Pancreas (tissue), 10 donors: ENCODE measurements around the gene IL17C. TPM values are rescaled to one million over a fixed set of nuclear protein-coding genes. Genes with fewer than 3 reads are reported as not detected.

Experiments
- ATAC-seq, 4 donors: fragments of 200-7000 bp; cut with Tn5 transposase; one replicate each; pipeline versions ENCODE4 v1.8.0 to v1.9.1; 2020; ENCODE audit warnings: mild to moderate bottlenecking in 4 of 4, moderate library complexity in 4 of 4
- DNase-seq, 6 donors: peaks; one replicate each; pipeline ENCODE4 v3.0.0-alpha.2; 2020
- FAIRE-seq: peaks from 2 replicates; lab custom pipeline; 2012; peaks lifted over from hg19 to GRCh38; lab: Jason Lieb, UNC
- H3K27ac ChIP-seq, 4 donors: fragments of 200-600 bp; sonication (generic); 1 replicate in 3 of 4; 2 replicates in 1 of 4; pipeline versions ENCODE4 v1.5.0 to v1.8.0; 2020
- H3K27me3 ChIP-seq, 4 donors: fragments of 200-600 bp; one replicate each; pipeline ENCODE4 v1.8.0; 2021
- H3K36me3 ChIP-seq, 3 donors: fragments of 200-600 bp; sonication (generic) in 1 of 3; one replicate each; pipeline versions ENCODE4 v1.5.0 to v1.8.0; 2020 to 2021
- H3K4me1 ChIP-seq, 3 donors: fragments of 200-600 bp; one replicate each; pipeline ENCODE4 v1.8.0; 2021
- H3K4me3 ChIP-seq, 4 donors: fragments of 200-600 bp; sonication (generic) in 2 of 4; one replicate each; pipeline versions ENCODE4 v1.5.0 to v1.8.0; 2020 to 2021
- H3K9me3 ChIP-seq, 4 donors: fragments of 200-600 bp; one replicate each; pipeline ENCODE4 v1.8.0; 2021
- WGBS, 2 donors: extraction: QIAGEN DNeasy Blood & Tissue Kit; methylation state at CpG; one replicate each; pipeline ENCODE4 v1.1.7; 2013; 5-methylcytosine and 5-hydroxymethylcytosine counted together
- intact Hi-C, 3 donors: fragments of 100-400 bp; cut with DNase I; formaldehyde crosslinking; loops; one replicate each; pipeline versions ENCODE4 v1.11.1 to v1.14.2; 2022
- polyA plus RNA-seq, 2 donors: library from polyadenylated mRNA; stranded (reverse); fragments of 200-250 nt; gene quantifications; one replicate each; pipeline ENCODE4 v1.2.3, GENCODE V29; 2013
- total RNA-seq, 6 donors: library from RNA; stranded (reverse); fragmentation: NEBNext Ultra II Directional in 4 of 6; extraction: Animal tissue kit (Norgen Biotek cat#: 25700) in 4 of 6; gene quantifications; one replicate each; pipeline versions ENCODE4 v1.2.1 to v1.2.4, GENCODE V29; 2021 to 2023
- TF ChIP-seq, protein P1 (sequence below), 4 donors: fragments of 200-600 bp; sonication (generic) in 3 of 4; IDR thresholded peaks; one replicate each; pipeline versions ENCODE4 v1.5.0 to v1.8.0; 2021; ENCODE audit warnings: antibody characterized with exemption in 4 of 4
- donor health status: healthy with polysubstance abuse.
- donor health status: DM: no; HTN: no; CAD: no; lungs with moderate emphysema.
- donor health status: DM: no; HTN: no; CAD: no.
- donor health status: control.
- donor health status: control.
- donor health status: Bipolar disorder and iron deficiency.
- donor health status: DM: yes; HTN: yes; CAD: no.
- donor health status: DM: no; HTN: no; CAD: no.
- donor health status: DM: no; HTN: no; CAD: no.
- donor health status: DM: yes; HTN: yes; CAD: no.

IL17C gene
- total and polyA plus RNA-seq, 8 donors: 0.14 TPM; not detected in 7

DNA sequence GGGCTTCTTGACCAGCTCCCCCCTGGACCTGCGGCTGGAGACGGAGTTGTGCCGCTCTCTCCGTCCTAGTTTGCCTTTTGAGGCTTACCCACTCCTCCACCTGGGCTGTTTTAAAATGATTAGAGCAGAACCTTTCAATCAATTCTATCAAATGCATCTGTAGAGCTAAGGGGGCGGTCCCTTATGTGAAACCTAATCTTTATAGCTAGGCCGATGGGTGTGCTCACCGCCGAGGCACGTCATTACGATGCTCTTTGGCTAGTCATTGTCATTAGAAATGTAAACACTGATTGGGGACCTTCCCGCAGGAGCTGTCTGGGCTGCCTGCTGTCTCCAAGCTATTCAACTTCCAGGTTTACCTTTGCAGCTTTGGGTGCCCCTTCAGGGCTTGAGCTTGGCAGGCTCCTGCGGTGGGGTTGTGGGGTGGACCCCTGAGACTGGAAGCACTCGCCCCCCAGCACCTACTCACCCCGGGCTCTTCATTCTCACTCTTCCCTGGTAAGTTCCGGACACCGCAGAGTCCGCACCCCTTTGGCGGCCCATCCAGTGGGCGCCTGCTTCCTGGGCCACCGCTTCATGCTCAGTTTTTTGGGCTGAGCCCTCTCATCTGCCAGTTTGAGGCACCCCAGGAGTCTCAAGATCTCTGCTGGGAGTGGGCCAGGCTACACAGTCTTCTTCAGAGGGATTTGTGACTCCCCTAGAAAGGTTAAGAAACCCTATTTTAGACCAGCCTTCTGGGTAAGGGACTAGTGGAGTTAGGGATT, 20.9 kb upstream of the IL17C start:
- H3K4me3 ChIP-seq: no peak overlapping the region
- H3K27me3 ChIP-seq: no peaks in the 10 kb centered on the region
- peak overlapping the region in 1 of 4 donors; percentile 74 for H3K27ac ChIP-seq
- peaks cover 26 to 44% (median 34%) of the 10 kb centered on the region in 3 donors for H3K4me1 ChIP-seq
- H3K9me3 ChIP-seq: no peaks in the 10 kb centered on the region
- intact Hi-C loops: no loop called here
- 74 to 83% methylated on average over 20 of the region's 20 CpGs for WGBS, 2 donors
- peaks cover 0 to 7% (median 2%) of the 10 kb centered on the region in 3 donors for H3K36me3 ChIP-seq
- ATAC-seq (no peak), FAIRE-seq (no peak), DNase-seq (no peak)
- TF ChIP-seq, protein P1, sequence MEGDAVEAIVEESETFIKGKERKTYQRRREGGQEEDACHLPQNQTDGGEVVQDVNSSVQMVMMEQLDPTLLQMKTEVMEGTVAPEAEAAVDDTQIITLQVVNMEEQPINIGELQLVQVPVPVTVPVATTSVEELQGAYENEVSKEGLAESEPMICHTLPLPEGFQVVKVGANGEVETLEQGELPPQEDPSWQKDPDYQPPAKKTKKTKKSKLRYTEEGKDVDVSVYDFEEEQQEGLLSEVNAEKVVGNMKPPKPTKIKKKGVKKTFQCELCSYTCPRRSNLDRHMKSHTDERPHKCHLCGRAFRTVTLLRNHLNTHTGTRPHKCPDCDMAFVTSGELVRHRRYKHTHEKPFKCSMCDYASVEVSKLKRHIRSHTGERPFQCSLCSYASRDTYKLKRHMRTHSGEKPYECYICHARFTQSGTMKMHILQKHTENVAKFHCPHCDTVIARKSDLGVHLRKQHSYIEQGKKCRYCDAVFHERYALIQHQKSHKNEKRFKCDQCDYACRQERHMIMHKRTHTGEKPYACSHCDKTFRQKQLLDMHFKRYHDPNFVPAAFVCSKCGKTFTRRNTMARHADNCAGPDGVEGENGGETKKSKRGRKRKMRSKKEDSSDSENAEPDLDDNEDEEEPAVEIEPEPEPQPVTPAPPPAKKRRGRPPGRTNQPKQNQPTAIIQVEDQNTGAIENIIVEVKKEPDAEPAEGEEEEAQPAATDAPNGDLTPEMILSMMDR (IDR thresholded peaks at IDR 0.05): no peak

DNA sequence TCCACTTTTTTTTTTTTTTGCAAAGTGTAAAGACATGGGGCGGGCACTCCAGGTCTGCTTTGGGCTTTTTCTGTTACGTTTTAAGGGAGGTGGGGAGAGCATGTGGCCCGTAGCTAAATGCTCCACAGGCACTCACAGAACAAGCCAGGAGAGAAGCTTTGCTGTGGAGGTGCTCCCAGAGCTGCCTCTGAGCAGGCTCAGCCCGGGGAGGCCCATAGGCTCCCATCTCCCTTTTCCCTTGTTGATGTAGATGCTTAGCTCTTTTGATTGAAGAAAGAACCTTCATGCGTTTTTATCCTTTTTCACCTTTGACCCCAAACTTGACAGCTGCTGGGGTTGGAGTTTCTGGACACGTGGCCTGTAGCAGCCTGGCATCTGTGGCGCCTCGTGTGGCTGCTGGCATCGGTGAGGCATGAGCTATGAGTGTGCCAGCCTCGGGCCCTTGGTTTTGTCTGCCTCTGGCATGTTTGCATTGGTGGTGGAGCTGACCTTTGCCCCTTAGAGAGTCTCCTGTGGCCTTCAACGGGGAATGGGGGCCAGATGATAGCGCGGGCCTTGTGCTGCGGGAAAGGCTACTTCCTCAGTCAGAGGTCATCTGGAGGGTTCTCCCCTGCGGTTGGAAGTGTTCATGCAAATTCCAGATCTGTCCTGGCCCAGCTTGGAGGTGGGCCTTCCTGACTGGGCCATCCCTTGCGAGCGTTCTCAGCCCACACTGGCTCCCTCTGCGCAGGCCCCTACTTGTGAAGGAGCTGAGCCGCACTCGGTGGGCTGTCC, 20.0 kb upstream of the IL17C start:
- no peaks in the 10 kb centered on the region for H3K27me3 ChIP-seq
- FAIRE-seq (no peak), ATAC-seq (peak in 3 of 4 donors; percentile 9 to 44 (median 29)), DNase-seq (peak in 2 of 6 donors; percentile 46 to 61)
- TF ChIP-seq, protein P1 (IDR thresholded peaks at IDR 0.05): no peak
- 58 to 59% methylated on average over 20 of the region's 20 CpGs for WGBS, 2 donors
- peaks cover 26 to 44% (median 34%) of the 10 kb centered on the region in 3 donors for H3K4me1 ChIP-seq
- H3K9me3 ChIP-seq: no peaks in the 10 kb centered on the region
- peaks cover 0 to 16% (median 10%) of the 10 kb centered on the region in 3 donors for H3K36me3 ChIP-seq
- no peak overlapping the region for H3K27ac ChIP-seq
- H3K4me3 ChIP-seq: no peak overlapping the region
- intact Hi-C loops: no loop called here

DNA sequence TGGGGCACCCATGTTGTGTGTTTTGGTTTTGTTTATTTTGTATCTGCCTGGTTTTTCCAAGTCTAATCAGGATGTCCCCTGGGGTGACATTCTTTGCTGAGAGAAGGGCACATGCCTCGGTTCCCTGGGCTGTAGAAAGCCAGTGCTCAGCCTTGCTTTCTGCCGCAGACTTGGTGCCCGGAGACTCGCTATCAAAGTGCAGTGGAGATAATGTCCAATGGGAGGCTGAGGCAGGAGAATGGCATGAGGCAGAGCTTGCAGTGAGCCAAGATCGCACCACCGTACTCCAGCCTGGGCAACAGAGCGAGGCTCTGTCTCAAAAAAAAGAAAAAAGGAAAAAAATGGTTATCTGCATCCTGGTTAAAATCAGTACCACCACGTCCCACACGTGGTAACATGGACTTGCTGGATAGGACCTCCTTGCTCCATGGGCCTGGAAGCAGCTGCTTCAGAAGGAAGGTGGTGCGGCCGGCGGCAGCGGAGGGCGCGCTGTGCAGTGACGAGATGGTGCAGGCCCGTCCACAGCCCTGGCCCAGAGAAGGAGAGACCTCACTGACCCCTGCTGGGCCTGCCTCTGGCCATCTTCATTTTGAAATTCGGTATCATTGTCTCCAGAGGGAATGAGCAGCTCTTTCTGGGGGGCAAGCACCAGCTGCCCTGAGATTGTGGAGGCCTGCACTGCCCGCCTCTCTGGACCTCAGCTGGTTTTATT, 19.3 kb upstream of the IL17C start:
- intact Hi-C loops: no loop called here
- Histone ChIP-seq H3K4me1 (peaks cover 26 to 41% (median 34%) of the 10 kb centered on the region in 3 donors), H3K9me3 (no peaks in the 10 kb centered on the region), H3K27ac (no peak overlapping the region), H3K36me3 (peaks cover 0 to 23% (median 13%) of the 10 kb centered on the region in 3 donors), H3K4me3 (no peak overlapping the region), H3K27me3 (no peaks in the 10 kb centered on the region)
- TF ChIP-seq, protein P1 (IDR thresholded peaks at IDR 0.05): no peak
- no peak for ATAC-seq
- 75 to 89% methylated on average over 19 of the region's 19 CpGs for WGBS, 2 donors
- FAIRE-seq: no peak
- no peak for DNase-seq

DNA sequence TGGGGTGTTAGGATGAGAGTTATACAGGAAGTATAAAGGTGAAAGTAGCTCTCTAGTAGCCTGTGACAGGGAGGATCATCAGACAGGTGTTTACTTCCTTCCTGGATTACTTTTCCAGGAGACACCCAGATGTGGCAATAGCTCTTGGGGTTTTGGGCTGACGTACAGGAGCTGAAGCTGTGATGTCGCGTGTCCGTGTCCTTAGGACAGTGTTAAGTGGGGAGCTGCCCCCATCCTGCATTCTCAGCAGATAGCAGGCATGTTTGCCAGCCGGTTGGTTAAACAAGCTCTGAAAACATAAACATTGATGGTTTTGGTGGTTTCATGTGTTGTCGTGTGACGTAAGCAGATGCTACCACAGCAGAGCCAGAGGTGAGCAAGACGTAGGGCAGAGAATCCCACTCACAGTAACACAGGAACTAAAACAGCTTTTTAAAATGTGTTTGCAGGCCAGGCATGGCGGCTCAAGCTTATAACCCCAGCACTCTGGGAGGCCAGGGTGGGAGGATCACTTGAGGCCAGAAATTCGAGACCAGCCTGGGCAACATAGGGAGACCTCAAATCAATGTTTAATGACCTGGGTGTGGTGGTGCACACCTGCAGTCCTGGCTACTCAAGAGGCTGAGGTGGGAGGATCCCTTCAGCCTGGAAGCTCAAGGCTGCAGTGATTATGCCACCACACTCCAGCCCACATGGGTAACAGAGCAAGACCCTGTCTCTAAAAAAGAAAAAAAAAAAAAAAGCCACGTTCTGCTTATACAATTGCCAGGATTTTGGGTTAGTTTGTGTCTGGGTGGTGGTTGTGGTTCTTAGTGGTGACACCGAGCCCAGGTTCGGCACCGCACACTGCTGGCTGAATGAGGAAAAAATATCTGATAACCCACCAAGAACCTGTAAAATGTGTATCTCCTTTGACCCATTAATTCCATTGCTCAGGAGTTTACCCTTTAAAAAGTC, 18.2 kb upstream of the IL17C start:
- Histone ChIP-seq H3K9me3 (no peaks in the 10 kb centered on the region), H3K4me1 (peaks cover 26 to 35% (median 33%) of the 10 kb centered on the region in 3 donors), H3K4me3 (no peak overlapping the region), H3K27ac (no peak overlapping the region), H3K36me3 (peaks cover 0 to 34% (median 13%) of the 10 kb centered on the region in 3 donors), H3K27me3 (no peaks in the 10 kb centered on the region)
- DNase-seq (no peak), ATAC-seq (no peak), FAIRE-seq (no peak)
- intact Hi-C loops: no loop called here
- 95 to 96% methylated on average over 14 of the region's 14 CpGs for WGBS, 2 donors
- TF ChIP-seq, protein P1 (IDR thresholded peaks at IDR 0.05): no peak
